H1 (cell line): Measurements from ENCODE around the gene CDC42EP5.

Experiments used
- CREB1 ChIP-seq: IDR thresholded peaks from 2 replicates; pipeline ENCODE4 v1.6.1; 2012; ENCODE audit warnings: inconsistent platforms
- CTCF ChIP-seq, 3 experiments: IDR thresholded peaks; 1 replicate in 2 of 3; 2 replicates in 1 of 3; pipeline versions ENCODE4 v1.5.1 to v1.6.1; 2011; ENCODE audit warnings: low read length in 3 of 3, mild to moderate bottlenecking in 3 of 3, inconsistent platforms in 2 of 3, low read depth in 1 of 3, moderate library complexity in 1 of 3; ENCODE audit not compliant: insufficient read depth in 1 of 3; ENCODE audit errors: control extremely low read depth in 1 of 3
- GABPA ChIP-seq: IDR thresholded peaks from 2 replicates; pipeline ENCODE4 v1.6.1; 2011; ENCODE audit warnings: mild to moderate bottlenecking, low read length, moderate library complexity, borderline replicate concordance; ENCODE audit not compliant: insufficient read depth
- POLR2AphosphoS5 ChIP-seq: IDR thresholded peaks from 2 replicates; pipeline ENCODE4 v1.6.1; 2011; ENCODE audit warnings: low read depth, low read length
- SP1 ChIP-seq: IDR thresholded peaks from 2 replicates; pipeline ENCODE4 v1.6.1; 2011; ENCODE audit warnings: low read depth, low read length

- no peak for TF ChIP-seq GABPA
- TF ChIP-seq SP1 = no peak
- TF ChIP-seq POLR2AphosphoS5 = no peak
- no peak for TF ChIP-seq CREB1
- no peak for TF ChIP-seq CTCF (IDR thresholded peaks at IDR 0.05; ENCODE audit: control extremely low read depth in 1 of 3, insufficient read depth in 1 of 3, low read depth in 1 of 3, low read length in 3 of 3)
Measured at GRCh38 chr19:54452626-54453025, 20.5 kb downstream of the CDC42EP5 start.
